GM10266 (cell line): ENCODE results near the gene JOSD2.

ENCODE experiments used
- DNase-seq: peaks from one replicate; pipeline ENCODE4 v3.0.0; 2012; ENCODE audit errors: extremely low spot score
- CTCF ChIP-seq: IDR thresholded peaks from 2 replicates; pipeline ENCODE4 v1.5.1; 2012; ENCODE audit warnings: mild to moderate bottlenecking, low read depth; ENCODE audit not compliant: control insufficient read depth, insufficient read depth; ENCODE audit errors: missing control alignments

JOSD2 gene

GRCh38 chr19:50555450-50556281, 44.7 kb upstream of the JOSD2 start:
- no peak for DNase-seq
- no peak for TF ChIP-seq CTCF

- no peak for DNase-seq
- TF ChIP-seq CTCF = no peak
Observed at GRCh38 chr19:50555033-50555432, 44.0 kb upstream of the JOSD2 start.

GRCh38 chr19:50554212-50554611, 43.2 kb upstream of the JOSD2 start:
- no peak for TF ChIP-seq CTCF
- no peak for DNase-seq

GRCh38 chr19:50553134-50553703, 42.2 kb upstream of the JOSD2 start:
- no peak for TF ChIP-seq CTCF
- no peak for DNase-seq

- no peak for DNase-seq
- no peak for TF ChIP-seq CTCF
Observed at GRCh38 chr19:50552540-50552939, 41.5 kb upstream of the JOSD2 start.

- DNase-seq = no peak
- no peak for TF ChIP-seq CTCF
Observed at GRCh38 chr19:50551715-50552187, 40.8 kb upstream of the JOSD2 start.
